ENCODE results near the gene FAM117B. TPM values are rescaled to one million over a fixed set of nuclear protein-coding genes. Genes with fewer than 3 reads are reported as not detected.

FAM117B gene
- total RNA-seq, 4 donors from 2014 or later: 9.6 to 16.1 (median 11.6) TPM

DNA sequence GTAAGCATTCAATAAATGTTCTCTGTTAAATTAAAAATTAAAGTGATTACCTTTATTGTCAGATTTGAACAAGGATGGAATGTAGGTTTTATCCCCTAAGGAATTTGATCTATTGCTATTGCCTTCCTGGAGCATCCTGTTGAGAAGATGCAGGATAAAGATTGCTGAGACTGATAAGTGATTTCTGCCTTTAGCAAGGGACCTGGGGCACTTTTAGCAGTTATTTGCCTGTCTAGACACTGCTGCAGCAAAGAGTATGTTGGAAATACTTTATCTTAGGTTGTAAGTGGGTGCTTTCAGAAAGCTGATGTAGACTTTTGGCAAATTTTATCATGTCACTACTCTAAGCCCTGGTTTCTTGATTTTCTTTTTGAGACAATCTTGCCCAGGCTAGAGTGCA, 69.5 kb downstream of the FAM117B start:
- TF ChIP-seq, protein P1, sequence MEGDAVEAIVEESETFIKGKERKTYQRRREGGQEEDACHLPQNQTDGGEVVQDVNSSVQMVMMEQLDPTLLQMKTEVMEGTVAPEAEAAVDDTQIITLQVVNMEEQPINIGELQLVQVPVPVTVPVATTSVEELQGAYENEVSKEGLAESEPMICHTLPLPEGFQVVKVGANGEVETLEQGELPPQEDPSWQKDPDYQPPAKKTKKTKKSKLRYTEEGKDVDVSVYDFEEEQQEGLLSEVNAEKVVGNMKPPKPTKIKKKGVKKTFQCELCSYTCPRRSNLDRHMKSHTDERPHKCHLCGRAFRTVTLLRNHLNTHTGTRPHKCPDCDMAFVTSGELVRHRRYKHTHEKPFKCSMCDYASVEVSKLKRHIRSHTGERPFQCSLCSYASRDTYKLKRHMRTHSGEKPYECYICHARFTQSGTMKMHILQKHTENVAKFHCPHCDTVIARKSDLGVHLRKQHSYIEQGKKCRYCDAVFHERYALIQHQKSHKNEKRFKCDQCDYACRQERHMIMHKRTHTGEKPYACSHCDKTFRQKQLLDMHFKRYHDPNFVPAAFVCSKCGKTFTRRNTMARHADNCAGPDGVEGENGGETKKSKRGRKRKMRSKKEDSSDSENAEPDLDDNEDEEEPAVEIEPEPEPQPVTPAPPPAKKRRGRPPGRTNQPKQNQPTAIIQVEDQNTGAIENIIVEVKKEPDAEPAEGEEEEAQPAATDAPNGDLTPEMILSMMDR (IDR thresholded peaks at IDR 0.05; ENCODE audit: low read depth): no peak

DNA sequence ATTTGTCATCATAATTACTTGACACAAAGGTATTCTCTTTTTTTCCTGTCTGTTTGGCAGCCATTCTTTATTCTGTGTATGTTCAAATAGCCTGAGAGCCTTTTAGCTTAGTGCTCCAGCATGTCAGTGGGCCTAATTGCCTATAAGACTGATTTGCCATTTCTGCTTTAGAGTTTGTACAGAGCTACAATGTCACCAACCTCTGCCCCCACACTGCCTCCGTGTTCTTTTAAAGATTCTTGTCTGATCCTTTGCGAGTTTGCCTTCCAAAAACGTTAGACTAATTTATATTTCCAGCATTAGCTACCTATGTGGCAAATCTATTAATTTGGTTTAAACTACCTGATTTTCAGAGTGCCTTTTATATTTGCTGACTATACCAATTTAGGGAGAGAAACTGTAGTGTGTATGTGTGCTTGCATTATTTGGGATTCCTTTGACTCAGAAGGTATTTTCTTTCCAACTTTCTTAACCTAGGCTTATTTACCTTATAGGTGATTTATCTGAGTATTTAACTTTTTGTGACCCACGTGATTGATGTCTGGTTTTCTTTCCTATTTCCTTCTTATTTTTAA, 70.8 kb downstream of the FAM117B start:
- TF ChIP-seq, protein P1 (IDR thresholded peaks at IDR 0.05; ENCODE audit: low read depth): no peak

- TF ChIP-seq, protein P1 (IDR thresholded peaks at IDR 0.05; ENCODE audit: low read depth): no peak
These were observed 81.4 kb downstream of the FAM117B start for GRCh38 chr2:202716114-202716718.

GRCh38 chr2:202716953-202717597, 82.3 kb downstream of the FAM117B start:
- TF ChIP-seq, protein P1 (IDR thresholded peaks at IDR 0.05; ENCODE audit: low read depth): no peak

- TF ChIP-seq, protein P1 (IDR thresholded peaks at IDR 0.05; ENCODE audit: low read depth): no peak
These were observed 83.0 kb downstream of the FAM117B start for GRCh38 chr2:202717598-202718310.

DNA sequence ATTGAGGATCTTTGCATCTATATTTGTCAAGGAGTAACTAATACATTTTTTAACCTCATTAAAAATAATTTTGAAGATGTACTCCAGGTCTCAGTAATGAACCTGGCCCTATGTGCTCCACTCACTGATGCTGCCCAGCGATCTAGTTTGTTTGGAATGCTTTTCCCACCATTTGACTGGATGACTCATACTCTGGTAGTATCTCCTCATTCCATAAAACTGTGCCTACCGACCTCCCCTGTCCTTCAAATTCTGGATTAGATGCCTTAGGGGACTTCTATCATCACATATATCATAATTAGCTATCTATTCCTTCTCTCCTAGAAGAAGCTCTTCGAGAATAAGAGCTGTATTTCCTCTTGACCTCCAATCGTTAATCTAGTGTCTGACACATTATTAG, 83.8 kb downstream of the FAM117B start:
- TF ChIP-seq, protein P1 (IDR thresholded peaks at IDR 0.05; ENCODE audit: low read depth): no peak

DNA sequence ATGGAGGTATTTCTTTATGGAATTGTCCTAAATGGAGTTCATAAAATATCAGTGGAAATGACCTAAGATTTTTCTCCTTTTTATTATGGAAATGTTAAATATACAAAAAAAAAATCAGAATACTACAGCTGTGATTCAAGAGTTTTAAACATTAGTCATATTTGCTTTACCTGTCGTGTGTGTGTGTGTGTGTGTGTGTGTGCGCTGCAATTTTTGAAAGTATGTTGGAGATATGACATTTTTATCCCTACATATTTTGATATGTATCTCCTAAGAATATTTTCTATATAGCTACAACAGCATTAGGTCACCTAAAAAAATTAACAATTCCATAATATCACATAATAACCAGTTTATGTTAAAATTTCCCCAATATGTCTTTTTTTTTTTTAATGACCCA, 85.5 kb downstream of the FAM117B start:
- TF ChIP-seq, protein P1 (IDR thresholded peaks at IDR 0.05; ENCODE audit: low read depth): no peak
